ENCODE results near the gene PGLYRP4.

DNA sequence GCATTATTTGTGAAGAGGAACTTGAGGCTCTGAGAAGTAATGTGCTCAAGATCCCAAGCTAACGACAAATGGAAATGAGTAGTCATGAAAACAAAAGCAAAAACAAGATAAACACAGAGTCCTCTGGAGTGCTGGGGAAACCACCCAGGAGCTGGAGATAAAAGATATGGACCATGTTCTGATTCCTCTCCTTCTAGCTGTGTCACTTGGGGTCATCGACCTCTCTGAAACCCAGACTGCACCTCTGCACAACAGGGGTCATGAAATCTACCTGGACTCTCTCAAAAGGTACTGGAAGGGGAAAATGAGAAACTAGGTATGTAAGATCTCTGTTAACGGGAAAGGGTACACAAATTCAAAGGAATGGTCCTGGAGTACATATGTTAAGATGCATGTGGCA lies 6.5 kb downstream of the PGLYRP4 start:
- TF ChIP-seq, protein P1, sequence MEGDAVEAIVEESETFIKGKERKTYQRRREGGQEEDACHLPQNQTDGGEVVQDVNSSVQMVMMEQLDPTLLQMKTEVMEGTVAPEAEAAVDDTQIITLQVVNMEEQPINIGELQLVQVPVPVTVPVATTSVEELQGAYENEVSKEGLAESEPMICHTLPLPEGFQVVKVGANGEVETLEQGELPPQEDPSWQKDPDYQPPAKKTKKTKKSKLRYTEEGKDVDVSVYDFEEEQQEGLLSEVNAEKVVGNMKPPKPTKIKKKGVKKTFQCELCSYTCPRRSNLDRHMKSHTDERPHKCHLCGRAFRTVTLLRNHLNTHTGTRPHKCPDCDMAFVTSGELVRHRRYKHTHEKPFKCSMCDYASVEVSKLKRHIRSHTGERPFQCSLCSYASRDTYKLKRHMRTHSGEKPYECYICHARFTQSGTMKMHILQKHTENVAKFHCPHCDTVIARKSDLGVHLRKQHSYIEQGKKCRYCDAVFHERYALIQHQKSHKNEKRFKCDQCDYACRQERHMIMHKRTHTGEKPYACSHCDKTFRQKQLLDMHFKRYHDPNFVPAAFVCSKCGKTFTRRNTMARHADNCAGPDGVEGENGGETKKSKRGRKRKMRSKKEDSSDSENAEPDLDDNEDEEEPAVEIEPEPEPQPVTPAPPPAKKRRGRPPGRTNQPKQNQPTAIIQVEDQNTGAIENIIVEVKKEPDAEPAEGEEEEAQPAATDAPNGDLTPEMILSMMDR (conservative IDR thresholded peaks at IDR 0.05; ENCODE audit: low read length), result no peak
- TF ChIP-seq EZH2phosphoT487 (IDR thresholded peaks at IDR 0.05; ENCODE audit: borderline replicate concordance, low read depth, low read length), result no peak
